GM12892 (cell line): Measurements from ENCODE around the gene WNT7B.

Source experiments
- POLR2A ChIP-seq: IDR thresholded peaks from 2 replicates; pipeline ENCODE4 v1.6.1; 2011; ENCODE audit warnings: low read depth, low read length, control low read depth
- POLR2AphosphoS5 ChIP-seq: IDR thresholded peaks from 2 replicates; pipeline ENCODE4 v1.6.1; 2011; ENCODE audit warnings: low read depth, low read length, control low read depth
- TAF1 ChIP-seq: IDR thresholded peaks from 2 replicates; pipeline ENCODE4 v1.6.1; 2011; ENCODE audit warnings: low read depth, mild to moderate bottlenecking, control low read depth, low read length, borderline replicate concordance

DNA sequence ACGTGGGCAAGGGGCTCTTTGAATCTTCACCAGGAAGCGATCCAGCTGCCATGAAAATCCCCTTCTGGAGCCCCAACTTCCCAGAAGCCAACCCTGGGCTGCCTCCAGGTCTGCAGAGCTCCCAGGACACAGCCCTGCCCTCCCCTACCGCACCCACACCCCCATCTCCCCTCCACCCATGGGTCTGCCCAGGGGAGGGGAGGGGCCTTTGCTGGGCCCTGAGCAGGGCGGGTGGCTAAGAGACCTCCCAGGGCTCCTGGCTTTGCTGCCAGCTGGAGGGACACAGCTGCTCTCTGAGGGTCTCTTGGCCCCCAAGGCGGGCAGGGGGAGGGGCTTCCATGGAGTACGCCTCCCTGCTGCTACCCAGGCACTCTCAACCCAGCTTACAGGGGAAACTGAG is 64.1 kb downstream of the WNT7B start:
- TF ChIP-seq POLR2AphosphoS5 (no peak), POLR2A (no peak), TAF1 (no peak)
